Measurements from ENCODE around the gene SP1.

Gene SP1

GRCh38 chr12:53456654-53457366 lies 76.8 kb downstream of the SP1 start:
- no peaks in the 10 kb centered on the region for H3K9me3 ChIP-seq (ENCODE audit: control insufficient read depth in 5 of 5, low read length in 5 of 5)
- peaks cover 39 to 79% (median 76%) of the 10 kb centered on the region in 5 donors for H3K36me3 ChIP-seq (ENCODE audit: control insufficient read depth in 5 of 5, insufficient read depth in 5 of 5, low read length in 5 of 5)
- H3K4me1 ChIP-seq (ENCODE audit: control insufficient read depth in 5 of 5, insufficient read depth in 5 of 5, low read length in 5 of 5) = peaks cover 10 to 22% (median 21%) of the 10 kb centered on the region in 5 donors
- H3K27me3 ChIP-seq (ENCODE audit: control insufficient read depth in 5 of 5, insufficient read depth in 4 of 5, low read length in 5 of 5) = no peaks in the 10 kb centered on the region
- H3K4me3 ChIP-seq (ENCODE audit: low read depth in 1 of 5, low read length in 5 of 5) = no peak overlapping the region
- H3K9ac ChIP-seq (ENCODE audit: low read length in 5 of 5) = no peak overlapping the region
- H3K27ac ChIP-seq (ENCODE audit: low read depth, low read length) = no peak overlapping the region

GRCh38 chr12:53459097-53459496 lies 79.1 kb downstream of the SP1 start:
- Histone ChIP-seq H3K27ac (ENCODE audit: low read depth, low read length) (no peak overlapping the region), H3K36me3 (ENCODE audit: control insufficient read depth in 5 of 5, insufficient read depth in 5 of 5, low read length in 5 of 5) (peaks cover 59 to 100% (median 99%) of the 10 kb centered on the region in 5 donors), H3K9ac (ENCODE audit: low read length in 5 of 5) (no peak overlapping the region), H3K9me3 (ENCODE audit: control insufficient read depth in 5 of 5, low read length in 5 of 5) (no peaks in the 10 kb centered on the region), H3K4me3 (ENCODE audit: low read depth in 1 of 5, low read length in 5 of 5) (no peak overlapping the region), H3K27me3 (ENCODE audit: control insufficient read depth in 5 of 5, insufficient read depth in 4 of 5, low read length in 5 of 5) (no peaks in the 10 kb centered on the region), H3K4me1 (ENCODE audit: control insufficient read depth in 5 of 5, insufficient read depth in 5 of 5, low read length in 5 of 5) (peaks cover 2 to 8% (median 8%) of the 10 kb centered on the region in 5 donors)

- peaks cover 0 to 11% (median 3%) of the 10 kb centered on the region in 5 donors for H3K4me1 ChIP-seq (ENCODE audit: control insufficient read depth in 5 of 5, insufficient read depth in 5 of 5, low read length in 5 of 5)
- H3K4me3 ChIP-seq (ENCODE audit: low read depth in 1 of 5, low read length in 5 of 5) = no peak overlapping the region
- peaks cover 54 to 100% (median 100%) of the 10 kb centered on the region in 5 donors for H3K36me3 ChIP-seq (ENCODE audit: control insufficient read depth in 5 of 5, insufficient read depth in 5 of 5, low read length in 5 of 5)
- no peak overlapping the region for H3K9ac ChIP-seq (ENCODE audit: low read length in 5 of 5)
- H3K27me3 ChIP-seq (ENCODE audit: control insufficient read depth in 5 of 5, insufficient read depth in 4 of 5, low read length in 5 of 5) = no peaks in the 10 kb centered on the region
- no peak overlapping the region for H3K27ac ChIP-seq (ENCODE audit: low read depth, low read length)
- H3K9me3 ChIP-seq (ENCODE audit: control insufficient read depth in 5 of 5, low read length in 5 of 5) = no peaks in the 10 kb centered on the region
Observed at GRCh38 chr12:53461059-53461458, 81.1 kb downstream of the SP1 start.

- Histone ChIP-seq H3K9ac (ENCODE audit: low read length in 5 of 5) (no peak overlapping the region), H3K27me3 (ENCODE audit: control insufficient read depth in 5 of 5, insufficient read depth in 4 of 5, low read length in 5 of 5) (no peaks in the 10 kb centered on the region), H3K9me3 (ENCODE audit: control insufficient read depth in 5 of 5, low read length in 5 of 5) (no peaks in the 10 kb centered on the region), H3K4me3 (ENCODE audit: low read depth in 1 of 5, low read length in 5 of 5) (no peak overlapping the region), H3K36me3 (ENCODE audit: control insufficient read depth in 5 of 5, insufficient read depth in 5 of 5, low read length in 5 of 5) (peaks cover 56 to 100% (median 100%) of the 10 kb centered on the region in 5 donors), H3K4me1 (ENCODE audit: control insufficient read depth in 5 of 5, insufficient read depth in 5 of 5, low read length in 5 of 5) (peaks cover 0 to 14% (median 7%) of the 10 kb centered on the region in 5 donors), H3K27ac (ENCODE audit: low read depth, low read length) (no peak overlapping the region)
Observed at GRCh38 chr12:53461591-53461990, 81.6 kb downstream of the SP1 start.

GRCh38 chr12:53462935-53463334 lies 83.0 kb downstream of the SP1 start:
- Histone ChIP-seq H3K9ac (ENCODE audit: low read length in 5 of 5) (no peak overlapping the region), H3K9me3 (ENCODE audit: control insufficient read depth in 5 of 5, low read length in 5 of 5) (no peaks in the 10 kb centered on the region), H3K27ac (ENCODE audit: low read depth, low read length) (no peak overlapping the region), H3K36me3 (ENCODE audit: control insufficient read depth in 5 of 5, insufficient read depth in 5 of 5, low read length in 5 of 5) (peaks cover 57 to 100% (median 100%) of the 10 kb centered on the region in 5 donors), H3K4me1 (ENCODE audit: control insufficient read depth in 5 of 5, insufficient read depth in 5 of 5, low read length in 5 of 5) (peaks cover 0 to 19% (median 10%) of the 10 kb centered on the region in 5 donors), H3K27me3 (ENCODE audit: control insufficient read depth in 5 of 5, insufficient read depth in 4 of 5, low read length in 5 of 5) (no peaks in the 10 kb centered on the region), H3K4me3 (ENCODE audit: low read depth in 1 of 5, low read length in 5 of 5) (no peak overlapping the region)

- no peak overlapping the region for H3K4me3 ChIP-seq (ENCODE audit: low read depth in 1 of 5, low read length in 5 of 5)
- H3K27me3 ChIP-seq (ENCODE audit: control insufficient read depth in 5 of 5, insufficient read depth in 4 of 5, low read length in 5 of 5) = no peaks in the 10 kb centered on the region
- peaks cover 62 to 100% (median 100%) of the 10 kb centered on the region in 5 donors for H3K36me3 ChIP-seq (ENCODE audit: control insufficient read depth in 5 of 5, insufficient read depth in 5 of 5, low read length in 5 of 5)
- no peaks in the 10 kb centered on the region for H3K9me3 ChIP-seq (ENCODE audit: control insufficient read depth in 5 of 5, low read length in 5 of 5)
- H3K9ac ChIP-seq (ENCODE audit: low read length in 5 of 5) = no peak overlapping the region
- H3K4me1 ChIP-seq (ENCODE audit: control insufficient read depth in 5 of 5, insufficient read depth in 5 of 5, low read length in 5 of 5) = peaks cover 0 to 19% (median 10%) of the 10 kb centered on the region in 5 donors
- no peak overlapping the region for H3K27ac ChIP-seq (ENCODE audit: low read depth, low read length)
Observed at GRCh38 chr12:53463802-53464560, 84.0 kb downstream of the SP1 start.

- no peaks in the 10 kb centered on the region for H3K9me3 ChIP-seq (ENCODE audit: control insufficient read depth in 5 of 5, low read length in 5 of 5)
- H3K4me3 ChIP-seq (ENCODE audit: low read depth in 1 of 5, low read length in 5 of 5) = no peak overlapping the region
- peaks cover 0 to 19% (median 10%) of the 10 kb centered on the region in 5 donors for H3K4me1 ChIP-seq (ENCODE audit: control insufficient read depth in 5 of 5, insufficient read depth in 5 of 5, low read length in 5 of 5)
- no peaks in the 10 kb centered on the region for H3K27me3 ChIP-seq (ENCODE audit: control insufficient read depth in 5 of 5, insufficient read depth in 4 of 5, low read length in 5 of 5)
- peak overlapping the region in 2 of 5 donors; percentile 18 to 31 for H3K9ac ChIP-seq (ENCODE audit: low read length in 5 of 5)
- H3K27ac ChIP-seq (ENCODE audit: low read depth, low read length) = no peak overlapping the region
- peaks cover 61 to 100% (median 99%) of the 10 kb centered on the region in 5 donors for H3K36me3 ChIP-seq (ENCODE audit: control insufficient read depth in 5 of 5, insufficient read depth in 5 of 5, low read length in 5 of 5)
Observed at GRCh38 chr12:53464685-53465418, 84.9 kb downstream of the SP1 start.

GRCh38 chr12:53465679-53466078 lies 85.7 kb downstream of the SP1 start:
- Histone ChIP-seq H3K9me3 (ENCODE audit: control insufficient read depth in 5 of 5, low read length in 5 of 5) (no peaks in the 10 kb centered on the region), H3K27me3 (ENCODE audit: control insufficient read depth in 5 of 5, insufficient read depth in 4 of 5, low read length in 5 of 5) (no peaks in the 10 kb centered on the region), H3K27ac (ENCODE audit: low read depth, low read length) (no peak overlapping the region), H3K36me3 (ENCODE audit: control insufficient read depth in 5 of 5, insufficient read depth in 5 of 5, low read length in 5 of 5) (peaks cover 58 to 100% (median 99%) of the 10 kb centered on the region in 5 donors), H3K4me1 (ENCODE audit: control insufficient read depth in 5 of 5, insufficient read depth in 5 of 5, low read length in 5 of 5) (peaks cover 0 to 19% (median 10%) of the 10 kb centered on the region in 5 donors), H3K4me3 (ENCODE audit: low read depth in 1 of 5, low read length in 5 of 5) (no peak overlapping the region), H3K9ac (ENCODE audit: low read length in 5 of 5) (peak overlapping the region in 2 of 5 donors; percentile 16 to 31)

Measured in subcutaneous abdominal adipose tissue (tissue), 5 donors.